GM10266 (cell line): ENCODE results near the gene MTFMT.

Source experiments
- DNase-seq: peaks from one replicate; pipeline ENCODE4 v3.0.0; 2012; ENCODE audit errors: extremely low spot score
- CTCF ChIP-seq: IDR thresholded peaks from 2 replicates; pipeline ENCODE4 v1.5.1; 2012; ENCODE audit warnings: mild to moderate bottlenecking, low read depth; ENCODE audit not compliant: control insufficient read depth, insufficient read depth; ENCODE audit errors: missing control alignments

MTFMT gene

GRCh38 chr15:65033659-65034269, 4.3 kb upstream of the MTFMT start:
- peak; percentile 66 for TF ChIP-seq CTCF
- DNase-seq = peak; percentile 54

- DNase-seq = peak; percentile 57
- TF ChIP-seq CTCF = peak; percentile 70
These were observed 3.5 kb upstream of the MTFMT start for GRCh38 chr15:65032801-65033537.

GRCh38 chr15:65029736-65030208, 333 bp upstream of the MTFMT start:
- DNase-seq = no peak
- no peak for TF ChIP-seq CTCF

- TF ChIP-seq CTCF = no peak
- DNase-seq = no peak
These were observed 1.1 kb downstream of the MTFMT start for GRCh38 chr15:65028338-65028737.

GRCh38 chr15:65027593-65027992, 1.8 kb downstream of the MTFMT start:
- TF ChIP-seq CTCF = no peak
- no peak for DNase-seq

- no peak for DNase-seq
- TF ChIP-seq CTCF = no peak
These were observed 2.7 kb downstream of the MTFMT start for GRCh38 chr15:65026756-65027155.

- TF ChIP-seq CTCF = no peak
- DNase-seq = no peak
These were observed 8.0 kb downstream of the MTFMT start for GRCh38 chr15:65021488-65021887.
